ENCODE results near the gene HECTD4. TPM values are rescaled to one million over a fixed set of nuclear protein-coding genes. Genes with fewer than 3 reads are reported as not detected.

The HECTD4 gene
- total RNA-seq, 2 donors from 2014 or later = 50.6 to 73.4 TPM

GRCh38 chr12:112218150-112218549 is 164.1 kb downstream of the HECTD4 start:
- no peaks in the 10 kb centered on the region for H3K9me3 ChIP-seq
- no peaks in the 10 kb centered on the region for H3K27me3 ChIP-seq (replicated peaks; ENCODE audit: insufficient read depth)
- TF ChIP-seq POLR2AphosphoS5 (IDR thresholded peaks at IDR 0.05) (no peak), POLR2A (IDR thresholded peaks at IDR 0.05) (no peak), CTCF (IDR thresholded peaks at IDR 0.05) (no peak)
- intact Hi-C loops (cut with DNase I) = no loop called here
- H3K36me3 ChIP-seq = peaks cover 0 to 18% of the 10 kb centered on the region in 2 donors
- no peak overlapping the region for H3K4me3 ChIP-seq
- no peak for DNase-seq (ENCODE audit: low spot score)
- 96% methylated on average over 3 of the region's 3 CpGs for WGBS
- H3K4me1 ChIP-seq (replicated peaks) = no peaks in the 10 kb centered on the region
- H3K27ac ChIP-seq = no peak overlapping the region

- intact Hi-C loops (cut with DNase I) = no loop called here
- Histone ChIP-seq H3K4me1 (replicated peaks) (no peaks in the 10 kb centered on the region), H3K36me3 (peaks cover 0 to 19% of the 10 kb centered on the region in 2 donors)
Measured at GRCh38 chr12:112217647-112218046, 164.6 kb downstream of the HECTD4 start.

GRCh38 chr12:112216223-112216622 is 166.0 kb downstream of the HECTD4 start:
- H3K4me3 ChIP-seq = no peak overlapping the region
- intact Hi-C loops (cut with DNase I) = no loop called here
- TF ChIP-seq POLR2A (IDR thresholded peaks at IDR 0.05) (no peak), CTCF (IDR thresholded peaks at IDR 0.05) (no peak), POLR2AphosphoS5 (IDR thresholded peaks at IDR 0.05) (no peak)
- no peak for DNase-seq (ENCODE audit: low spot score)
- H3K27me3 ChIP-seq (replicated peaks; ENCODE audit: insufficient read depth) = no peaks in the 10 kb centered on the region
- no peaks in the 10 kb centered on the region for H3K4me1 ChIP-seq (replicated peaks)
- peaks cover 0 to 26% of the 10 kb centered on the region in 2 donors for H3K36me3 ChIP-seq
- 97% methylated on average over 7 of the region's 7 CpGs for WGBS
- H3K27ac ChIP-seq = no peak overlapping the region
- no peaks in the 10 kb centered on the region for H3K9me3 ChIP-seq

More at GRCh38 chr12:112217647-112218046, 164.6 kb downstream of the HECTD4 start:
- Histone ChIP-seq H3K9me3 (no peaks in the 10 kb centered on the region), H3K27ac (no peak overlapping the region), H3K4me3 (no peak overlapping the region), H3K27me3 (replicated peaks; ENCODE audit: insufficient read depth) (no peaks in the 10 kb centered on the region)
- no peak for DNase-seq (ENCODE audit: low spot score)
- TF ChIP-seq POLR2A (IDR thresholded peaks at IDR 0.05) (no peak), CTCF (IDR thresholded peaks at IDR 0.05) (no peak), POLR2AphosphoS5 (IDR thresholded peaks at IDR 0.05) (no peak)

- Histone ChIP-seq H3K4me1 (replicated peaks) (no peaks in the 10 kb centered on the region), H3K27ac (no peak overlapping the region), H3K9me3 (no peaks in the 10 kb centered on the region), H3K27me3 (replicated peaks; ENCODE audit: insufficient read depth) (no peaks in the 10 kb centered on the region), H3K36me3 (peaks cover 0 to 33% of the 10 kb centered on the region in 2 donors), H3K4me3 (no peak overlapping the region)
- WGBS = 89% methylated on average over 4 of the region's 4 CpGs
- no peak for TF ChIP-seq POLR2AphosphoS5 (IDR thresholded peaks at IDR 0.05)
- no peak for TF ChIP-seq CTCF (IDR thresholded peaks at IDR 0.05)
- TF ChIP-seq POLR2A (IDR thresholded peaks at IDR 0.05) = no peak
- no peak for DNase-seq (ENCODE audit: low spot score)
- intact Hi-C loops (cut with DNase I) = no loop called here
Measured at GRCh38 chr12:112214064-112214463, 168.2 kb downstream of the HECTD4 start.

GRCh38 chr12:112208301-112208910 is 173.8 kb downstream of the HECTD4 start:
- TF ChIP-seq POLR2AphosphoS5 (IDR thresholded peaks at IDR 0.05) (no peak), CTCF (IDR thresholded peaks at IDR 0.05) (no peak), POLR2A (IDR thresholded peaks at IDR 0.05) (no peak)
- DNase-seq (ENCODE audit: low spot score) = no peak
- no peaks in the 10 kb centered on the region for H3K9me3 ChIP-seq
- H3K27me3 ChIP-seq (replicated peaks; ENCODE audit: insufficient read depth) = no peaks in the 10 kb centered on the region
- H3K4me3 ChIP-seq = no peak overlapping the region
- WGBS = 95% methylated on average over 7 of the region's 7 CpGs
- no peak overlapping the region for H3K27ac ChIP-seq
- H3K36me3 ChIP-seq = peaks cover 3 to 18% of the 10 kb centered on the region in 2 donors
- intact Hi-C loops (cut with DNase I) = no loop called here
- H3K4me1 ChIP-seq (replicated peaks) = no peaks in the 10 kb centered on the region
